Measurements from ENCODE around the gene SPON2.

The SPON2 gene

DNA sequence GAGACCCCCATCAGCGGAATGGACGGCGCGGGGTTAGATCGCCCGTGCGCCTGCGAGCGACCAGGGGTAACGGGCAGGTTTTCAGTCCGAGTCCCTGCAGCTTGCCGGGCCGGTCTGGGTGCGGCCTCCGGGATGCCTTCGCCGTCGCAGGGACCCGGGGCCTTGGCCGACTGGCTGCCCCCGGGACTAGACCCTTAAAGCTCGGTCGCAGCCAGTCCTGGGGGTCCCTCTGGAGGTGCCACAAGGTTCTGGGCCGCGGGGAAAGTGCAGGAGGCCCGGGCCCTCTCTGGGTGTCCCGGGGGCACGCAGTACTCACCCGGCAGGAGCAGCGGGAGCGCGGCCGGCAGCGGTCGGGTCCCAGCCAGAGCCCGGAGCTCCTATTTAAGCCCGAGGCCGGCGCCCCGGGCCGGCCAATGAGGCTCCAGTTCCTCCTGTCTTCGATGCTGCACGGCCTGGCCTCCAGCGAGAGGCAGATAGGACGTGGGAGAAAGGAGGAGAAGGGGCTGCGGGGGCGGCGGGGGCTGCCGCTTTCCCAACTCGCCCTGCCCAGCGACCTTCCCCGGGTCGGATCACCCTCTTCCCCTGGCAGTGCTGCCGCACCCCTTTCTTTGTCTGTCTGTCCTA, at the start of gene SPON2:
SPON2 (minus strand) TSS at position 356 of the 624 bp plus-strand sequence.
- no peak for DNase-seq

DNA sequence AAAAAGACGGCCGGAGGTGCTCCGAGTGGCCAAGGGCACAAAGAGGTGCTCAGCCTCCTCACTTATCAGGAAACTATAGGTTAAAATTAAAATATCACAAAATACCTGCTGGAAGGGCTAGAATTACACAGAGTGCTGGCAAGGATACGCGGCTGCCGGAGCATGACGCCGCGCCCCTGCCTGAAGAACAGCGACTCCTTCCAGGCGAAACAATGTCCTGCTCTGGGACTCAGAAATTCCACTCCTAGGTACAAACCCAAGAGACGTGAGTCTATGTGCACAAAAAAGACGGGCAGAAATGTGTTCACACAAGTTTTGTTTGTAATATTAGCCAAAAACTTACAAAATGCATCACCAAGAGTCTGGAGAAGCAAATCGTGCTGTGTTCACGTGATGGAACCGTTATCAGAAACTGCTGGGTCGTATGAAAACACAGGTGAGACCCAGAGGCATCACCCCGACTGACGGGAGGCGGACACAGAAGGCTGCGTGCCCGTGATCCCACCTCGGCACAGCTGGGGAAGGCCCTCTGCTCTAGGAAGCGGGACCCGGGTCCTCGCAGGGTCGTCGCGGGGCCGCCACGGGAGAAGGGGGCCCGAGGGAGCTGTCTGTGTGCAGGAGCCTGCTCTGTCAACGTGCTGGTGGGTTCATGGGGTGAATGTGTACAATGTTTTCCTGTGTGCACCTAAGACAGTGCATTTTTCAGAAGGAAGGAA, 48.9 kb upstream of the SPON2 start:
- DNase-seq: no peak

DNA sequence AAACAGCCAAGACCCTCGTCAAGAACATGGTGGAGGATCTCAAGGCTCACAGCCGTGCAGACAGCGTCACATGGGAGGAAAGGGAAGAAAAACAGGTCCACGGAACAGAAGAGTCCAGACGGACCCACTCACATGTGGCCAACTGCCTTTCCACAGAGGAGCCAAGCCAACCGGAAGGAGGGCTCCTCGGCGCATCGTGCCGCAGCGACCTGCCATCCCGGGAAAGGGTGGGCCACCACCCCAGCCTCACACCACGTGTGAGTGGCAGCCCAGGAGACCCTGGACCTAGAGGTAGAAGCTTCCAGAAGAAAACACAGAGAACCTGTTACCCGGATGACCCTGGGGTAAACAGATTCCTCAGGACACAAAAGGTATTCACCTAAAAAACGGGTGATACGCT, 48.2 kb upstream of the SPON2 start:
- DNase-seq: no peak

- no peak for DNase-seq
Measured at GRCh38 chr4:1219566-1219950, 47.2 kb upstream of the SPON2 start.

- DNase-seq: no peak
Measured at GRCh38 chr4:1218634-1219565, 46.5 kb upstream of the SPON2 start.

DNA sequence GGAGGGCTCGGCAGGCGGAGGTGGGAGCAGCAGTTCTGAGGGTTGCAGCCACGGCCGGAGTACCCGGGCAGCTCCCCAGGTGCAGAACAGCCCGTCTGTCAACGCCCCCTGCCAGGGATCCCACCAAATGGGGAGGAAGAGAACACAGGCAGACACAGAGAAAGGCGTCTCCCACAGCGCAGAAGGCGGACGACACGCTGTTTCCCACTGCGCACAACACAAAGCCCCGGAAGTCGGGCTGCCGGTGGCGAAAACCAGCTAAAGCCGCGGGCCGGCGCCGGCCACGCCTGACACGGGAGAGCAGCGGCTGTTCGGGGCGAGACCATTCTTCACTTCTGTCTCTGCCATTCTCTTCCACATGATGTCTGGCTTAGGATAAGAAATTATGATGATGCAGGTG, 45.0 kb upstream of the SPON2 start:
- no peak for DNase-seq

DNA sequence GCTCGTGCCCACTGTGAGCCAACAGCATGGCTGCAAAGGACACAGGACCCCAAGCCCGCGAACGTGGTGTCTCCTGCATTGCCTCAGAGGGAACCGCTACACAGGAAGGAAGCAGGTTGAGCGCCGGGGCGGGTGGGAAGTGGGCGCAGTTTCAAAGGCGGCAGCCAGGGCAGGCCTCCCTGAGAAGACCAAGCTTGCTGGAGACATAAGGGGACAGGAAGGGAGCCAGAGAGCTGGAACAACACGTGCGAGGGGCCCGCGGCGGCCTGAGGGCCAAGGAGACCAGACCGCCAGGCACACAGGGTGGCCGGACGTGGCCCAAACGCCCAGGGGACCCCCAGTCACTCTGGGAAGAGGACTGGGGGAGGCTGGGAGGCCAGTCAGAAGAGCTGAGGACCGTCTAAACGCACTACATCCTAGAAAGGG, 44.5 kb upstream of the SPON2 start:
- DNase-seq: no peak

DNA sequence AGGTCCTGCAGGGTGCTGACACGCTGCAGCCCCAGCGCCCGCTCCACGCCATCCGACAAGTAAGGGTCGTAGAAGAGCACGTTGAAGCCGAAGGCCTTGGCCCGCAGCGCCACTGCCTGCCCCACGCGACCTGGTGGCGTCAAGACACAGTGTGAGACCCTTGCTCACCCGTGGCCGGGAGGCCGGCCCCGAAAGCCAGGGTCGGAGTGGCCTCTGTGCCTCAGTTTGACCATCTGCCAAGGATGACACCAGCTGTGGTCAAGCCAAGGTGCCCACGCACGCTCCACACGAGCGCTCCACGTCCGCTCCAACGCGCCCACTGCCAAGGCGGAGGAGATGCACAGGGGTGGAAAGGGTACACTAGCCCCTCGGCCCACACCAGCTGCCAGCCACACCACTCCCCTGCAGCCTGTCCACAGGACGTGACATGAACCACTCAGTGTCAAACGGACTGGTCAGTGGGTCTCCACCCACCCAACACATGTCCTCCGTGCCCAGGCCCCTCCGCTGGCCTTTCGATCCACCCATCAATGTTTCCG, 43.8 kb upstream of the SPON2 start:
- no peak for DNase-seq

DNA sequence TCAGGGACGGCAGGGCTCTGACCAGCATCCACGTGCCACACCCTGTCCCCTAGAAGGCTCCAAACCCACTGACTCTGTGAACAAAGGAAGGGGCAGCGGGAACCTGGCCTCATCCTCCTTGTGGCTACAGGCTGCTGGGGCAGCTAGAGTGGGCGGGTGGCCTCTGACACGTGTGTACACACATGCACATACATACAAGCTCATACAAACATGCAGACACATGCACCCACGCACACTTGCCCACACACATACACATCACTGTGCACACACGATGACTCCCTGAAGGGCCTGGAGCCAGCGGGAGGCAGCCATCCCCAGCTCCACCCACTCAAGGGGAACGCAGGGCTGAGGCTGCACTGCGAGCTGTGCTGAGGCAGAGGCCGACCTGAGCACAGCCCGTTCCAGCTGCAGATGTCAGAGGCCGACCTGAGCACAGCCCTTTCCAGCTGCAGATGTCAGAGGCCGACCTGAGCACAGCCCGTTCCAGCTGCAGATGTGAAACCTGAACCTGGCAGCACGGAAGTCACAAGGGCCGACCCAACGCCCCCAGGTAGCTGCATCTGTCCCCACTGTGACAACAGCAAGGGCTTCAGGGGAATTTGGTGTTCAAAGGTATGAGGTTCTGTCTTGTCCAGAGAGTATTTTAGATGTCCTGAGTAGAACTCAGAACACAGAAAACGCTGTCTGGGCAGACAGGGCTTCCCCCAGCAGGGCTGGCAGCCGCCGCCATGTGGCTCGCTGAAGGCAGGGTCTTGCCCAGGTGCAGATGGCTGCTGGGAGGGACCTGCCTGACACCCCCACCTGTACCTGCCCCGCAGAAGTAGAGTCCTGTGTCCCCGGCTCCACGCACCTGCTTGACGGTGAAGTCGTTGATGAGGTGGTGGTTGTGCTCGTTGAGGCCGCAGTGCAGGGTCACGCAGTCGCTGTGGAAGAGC, 43.0 kb upstream of the SPON2 start:
- DNase-seq: no peak

DNA sequence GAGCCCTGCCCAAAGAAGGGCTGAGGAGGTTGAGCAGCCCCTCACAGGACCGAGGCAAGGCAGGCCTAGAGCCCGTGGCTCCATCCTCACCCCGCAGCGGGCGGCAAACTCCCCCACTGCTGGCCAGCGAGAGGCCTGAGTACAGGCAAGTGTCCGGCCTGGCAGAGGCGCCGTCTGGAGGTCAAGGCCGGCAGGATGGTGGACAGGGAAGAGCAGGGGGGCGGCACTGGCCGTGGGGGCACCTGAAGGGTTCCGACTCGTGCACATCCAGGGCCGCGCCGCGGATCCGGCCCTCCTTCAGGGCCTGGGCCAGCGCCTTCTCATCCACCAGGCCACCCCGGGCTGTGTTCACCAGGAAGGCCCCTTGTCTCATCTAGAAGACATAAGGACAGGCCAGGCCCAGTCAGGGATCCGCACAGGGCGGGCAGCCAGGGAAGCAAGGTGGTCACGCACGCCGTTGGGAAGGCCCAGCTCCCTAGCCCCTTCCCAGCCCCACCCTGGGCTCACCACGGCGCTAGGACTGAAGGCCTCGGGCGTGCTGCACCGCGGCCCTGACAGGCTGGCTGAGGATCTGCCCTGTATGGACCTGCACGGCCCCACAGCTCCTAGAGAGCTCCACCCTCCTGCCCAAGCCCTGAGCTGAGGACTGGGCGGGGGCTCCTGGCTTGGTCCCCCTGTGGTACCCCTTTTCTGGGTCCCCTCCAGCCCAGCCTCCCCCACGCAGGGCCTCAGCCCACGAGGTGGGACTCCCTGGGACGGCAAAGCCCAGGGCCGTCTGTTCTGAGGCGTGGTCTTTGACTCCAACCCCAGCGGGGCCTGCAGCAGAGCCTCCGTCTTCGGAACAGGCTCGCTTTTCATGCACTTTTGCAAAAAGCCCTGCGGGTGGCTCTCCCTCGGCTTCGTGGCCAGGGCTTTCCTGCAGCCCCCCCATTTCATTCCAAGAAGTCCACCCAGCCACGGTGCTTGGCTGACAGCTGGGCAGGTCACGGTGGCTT, 42.0 kb upstream of the SPON2 start:
- DNase-seq: no peak

DNA sequence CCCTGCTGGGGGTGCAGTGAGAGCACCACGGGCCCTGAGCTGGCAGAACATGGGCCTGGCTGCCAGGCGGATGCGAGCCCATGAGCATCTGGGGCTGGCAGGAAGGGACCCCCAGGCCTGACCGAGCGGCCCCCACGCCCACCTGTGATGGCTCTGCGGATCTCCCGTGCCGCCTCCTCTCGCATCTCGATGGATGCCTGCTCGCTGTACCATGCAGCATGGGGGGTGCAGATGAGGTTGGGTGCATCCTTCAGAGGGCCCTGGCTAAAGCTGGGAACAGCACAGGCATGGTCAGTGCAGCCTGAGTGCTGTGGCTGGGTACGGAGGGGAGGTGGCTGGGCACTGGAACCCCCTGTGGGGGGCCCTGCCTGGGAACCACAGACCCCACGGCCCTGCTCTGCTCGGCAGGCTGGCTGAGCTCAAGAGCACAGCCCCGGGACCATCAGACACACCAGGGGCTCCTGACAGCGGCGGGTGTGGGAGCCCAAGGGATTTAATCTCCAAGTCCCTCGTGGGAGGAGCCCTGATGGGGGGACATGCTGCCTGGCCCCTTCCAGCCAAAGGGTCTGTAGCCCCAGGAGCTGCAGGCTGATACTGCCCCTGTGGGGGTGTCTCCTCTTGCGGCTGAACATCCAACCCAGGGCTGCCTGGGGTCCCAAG, 41.1 kb upstream of the SPON2 start:
- no peak for DNase-seq

DNA sequence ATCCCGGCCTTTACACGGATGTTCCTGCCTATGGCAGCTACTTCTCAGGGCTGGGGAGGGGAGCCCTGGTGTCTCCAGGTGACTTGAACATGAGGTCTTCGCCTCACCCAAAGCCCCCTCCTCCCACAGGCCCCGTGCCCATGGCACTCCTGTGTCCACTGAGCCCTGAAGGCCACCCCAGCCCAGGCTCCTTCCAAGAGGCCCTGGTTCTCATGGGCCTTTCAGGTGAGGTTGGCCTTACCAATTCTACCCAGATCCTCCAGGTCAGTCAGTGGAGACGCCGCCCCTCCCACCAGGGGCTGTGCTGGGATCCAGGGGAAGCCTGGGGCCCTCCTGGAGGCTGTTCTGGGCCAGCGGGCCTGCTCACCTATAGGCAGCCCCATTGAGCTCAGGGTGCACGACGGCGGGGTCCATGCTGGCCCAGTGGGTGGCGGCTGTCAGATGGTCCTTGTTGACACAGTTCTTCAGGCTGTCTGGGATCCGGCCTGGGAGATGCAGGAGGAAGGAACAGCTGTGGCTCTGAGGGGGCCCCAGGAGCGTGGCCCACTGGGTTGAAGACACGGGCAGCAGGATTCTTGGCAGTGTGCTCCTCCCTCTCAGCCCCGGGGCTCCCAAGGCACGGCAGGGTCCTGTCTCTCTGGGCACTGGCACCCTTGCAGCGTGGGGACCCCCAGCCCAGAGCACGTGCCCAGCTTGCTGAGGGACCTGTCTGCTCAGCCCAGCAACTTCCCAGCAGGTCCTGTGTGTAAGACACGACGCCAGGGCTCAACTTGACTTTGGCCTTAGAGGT, 40.4 kb upstream of the SPON2 start:
- no peak for DNase-seq

DNA sequence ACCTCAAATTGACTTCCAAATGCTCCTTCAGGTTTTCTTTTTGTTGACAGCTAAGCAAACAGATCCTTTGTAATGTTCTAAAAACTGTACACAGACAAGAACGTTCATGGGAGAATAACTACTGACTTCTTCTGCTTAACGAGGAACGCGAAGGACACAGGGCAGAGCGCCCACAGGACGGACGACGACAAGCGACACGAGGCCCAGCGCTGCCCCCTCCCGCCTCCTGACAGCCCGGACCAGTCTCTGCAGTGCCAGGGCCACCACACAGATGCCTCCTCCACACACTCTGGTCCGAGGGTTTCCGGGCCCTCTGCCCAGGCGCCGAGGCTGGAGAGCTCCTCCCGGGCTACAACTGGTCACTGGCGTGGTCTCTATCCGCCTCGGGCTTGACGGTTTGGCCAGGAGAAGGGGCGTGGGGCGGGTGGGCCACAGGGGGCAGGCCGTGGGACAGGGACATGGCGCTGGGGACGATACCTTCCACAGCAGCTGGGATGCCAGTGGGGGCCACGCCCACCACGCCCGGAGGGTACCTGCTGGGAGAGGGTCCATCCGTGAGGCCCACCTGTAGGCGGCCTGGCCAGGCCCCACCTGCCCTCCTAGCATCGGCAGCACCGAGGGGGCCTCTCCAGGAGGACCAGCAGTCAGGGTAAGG, 39.6 kb upstream of the SPON2 start:
- no peak for DNase-seq

DNA sequence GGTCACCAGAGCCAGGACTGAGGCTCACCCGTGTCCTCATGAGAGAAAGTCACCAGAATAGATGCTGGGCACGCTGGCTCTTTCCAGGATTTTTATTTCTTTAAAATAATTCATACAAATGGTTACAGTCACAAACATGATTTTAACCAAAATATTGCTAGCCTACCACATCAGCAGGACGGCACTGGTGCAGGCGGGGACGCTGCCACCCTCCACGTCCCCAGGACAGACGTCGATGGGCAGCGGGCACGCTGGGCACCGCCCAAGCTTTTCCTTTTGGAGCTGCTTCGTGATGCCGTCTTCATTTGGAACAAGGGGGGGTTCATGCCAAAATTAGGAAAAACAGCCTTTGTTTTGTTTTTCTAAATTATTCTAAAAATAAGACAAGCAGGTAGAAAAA, 39.0 kb upstream of the SPON2 start:
- DNase-seq: no peak

- DNase-seq: no peak
Measured at GRCh38 chr4:1210971-1211370, 38.6 kb upstream of the SPON2 start.

GRCh38 chr4:1210241-1210841, 38.0 kb upstream of the SPON2 start:
- no peak for DNase-seq

DNA sequence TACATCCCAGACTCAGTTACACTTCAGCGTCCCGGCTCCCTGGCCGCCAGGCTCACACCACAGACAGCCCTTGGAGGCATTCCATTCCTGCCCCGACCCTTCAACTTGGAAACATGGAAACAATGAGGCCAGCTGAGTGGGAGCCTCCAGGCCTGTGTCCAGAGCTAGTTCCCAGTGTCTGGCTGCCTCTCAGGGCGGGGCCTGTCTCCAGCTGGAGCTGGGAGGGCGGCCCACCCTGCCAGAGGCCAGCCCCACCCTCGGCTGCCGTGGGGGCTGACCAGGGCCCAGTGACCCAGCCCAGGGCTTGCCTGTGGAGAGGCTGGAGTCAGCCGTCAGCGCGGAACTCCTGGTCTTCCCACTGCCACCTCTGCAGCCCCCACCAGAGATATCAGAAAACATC, 37.4 kb upstream of the SPON2 start:
- no peak for DNase-seq

DNA sequence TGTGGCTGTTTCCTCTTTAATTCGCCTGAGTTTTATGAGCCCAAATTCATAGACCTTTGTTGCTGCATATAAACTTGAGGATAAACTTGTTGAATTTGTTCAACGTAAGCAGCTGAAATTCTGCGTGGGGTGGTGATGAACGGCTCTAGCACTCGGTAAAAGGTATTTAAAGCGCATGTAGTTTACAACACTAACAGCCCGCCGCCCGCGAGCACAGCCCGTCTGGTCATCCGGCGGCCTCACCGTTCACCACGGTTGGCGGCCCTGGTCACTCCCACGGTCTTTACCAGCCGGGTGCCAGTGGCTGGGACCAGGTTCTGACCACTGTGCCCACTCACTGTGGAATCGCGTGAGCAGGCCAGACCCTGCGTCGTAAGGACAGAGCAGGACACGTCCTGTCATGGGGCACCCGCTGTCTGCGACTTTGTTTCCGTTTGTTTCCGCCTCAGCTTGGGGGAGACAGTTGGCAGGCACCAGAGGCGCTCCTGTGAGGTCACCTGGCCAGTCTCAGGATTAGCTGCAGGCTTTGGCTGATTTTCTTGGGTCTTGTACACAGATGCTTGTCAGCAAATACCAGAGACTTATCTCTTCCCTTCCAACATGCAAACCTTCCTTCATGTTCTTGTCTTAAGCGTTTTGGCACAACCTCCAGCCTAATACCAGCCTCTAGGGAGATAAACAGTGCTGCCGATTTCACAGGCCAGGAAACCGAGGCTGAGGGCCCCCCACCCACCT, 36.8 kb upstream of the SPON2 start:
- DNase-seq: no peak

Measured in NCI-H1436 treated with DMSO at 0.1 percent for 48 hours (cell line).